Vagina (tissue), 2 donors: ENCODE results near the gene G3BP1. TPM values are rescaled to one million over a fixed set of nuclear protein-coding genes. Genes with fewer than 3 reads are reported as not detected.
"Not testable (repeated sequence)": the region's sequence is repeated elsewhere in the genome, so short reads cannot be mapped to it uniquely, and the experiment has no call there.

ENCODE experiments used
- DNase-seq, 2 donors: peaks; one replicate each; pipeline ENCODE4 v3.0.0-alpha.2; 2017; ENCODE audit errors: extremely low spot score in 2 of 2
- H3K27ac ChIP-seq: fragments of 200-600 bp; sonication (generic); one replicate; pipeline ENCODE4 v1.5.1; 2019
- H3K27me3 ChIP-seq: fragments of 200-600 bp; sonication (generic); one replicate; pipeline ENCODE4 v1.5.1; 2019
- H3K36me3 ChIP-seq, 2 donors: fragments of 200-600 bp; sonication (generic); one replicate each; pipeline ENCODE4 v1.5.1; 2017 to 2019
- H3K4me1 ChIP-seq: fragments of 200-600 bp; sonication (generic); one replicate; pipeline ENCODE4 v1.5.1; 2019
- H3K4me3 ChIP-seq, 2 donors: fragments of 200-600 bp; sonication (generic); 1 replicate in 1 of 2; 2 replicates in 1 of 2; pipeline ENCODE4 v1.5.1; 2016 to 2019
- H3K9me3 ChIP-seq: fragments of 200-600 bp; sonication (generic); one replicate; pipeline ENCODE4 v1.5.1; 2019
- POLR2A ChIP-seq, 2 donors: fragments of 450-650 bp; IDR thresholded peaks; one replicate each; pipeline ENCODE4 v1.6.1; 2017; ENCODE audit warnings: antibody characterized with exemption in 2 of 2, mild to moderate bottlenecking in 2 of 2, moderate library complexity in 2 of 2
- POLR2AphosphoS5 ChIP-seq, 2 donors: sonication (generic); formaldehyde crosslinking; IDR thresholded peaks; one replicate each; pipeline ENCODE4 v1.9.0; 2017; ENCODE audit warnings: antibody characterized with exemption in 2 of 2, mild to moderate bottlenecking in 2 of 2, low read depth in 1 of 2; ENCODE audit not compliant: insufficient read depth in 1 of 2
- intact Hi-C: fragments of 100-400 bp; cut with DNase I; formaldehyde crosslinking; loops from one replicate; pipeline ENCODE4 v1.15.1; 2023
- total RNA-seq: library from RNA; depleted of rRNA; stranded (reverse); fragments of >200 nt; gene quantifications from one replicate; pipeline ENCODE4 v1.2.3, GENCODE V29; 2016
- TF ChIP-seq, protein P1 (sequence below), 3 experiments: fragments of 450-650 bp in 2 of 3; fragments of 200-600 bp in 1 of 3; sonication (generic) in 1 of 3; IDR thresholded peaks; one replicate each; pipeline ENCODE4 v1.5.1; 2017 to 2019; ENCODE audit warnings: antibody characterized with exemption in 3 of 3, mild to moderate bottlenecking in 2 of 3, moderate library complexity in 2 of 3

Gene G3BP1
- total RNA-seq, 1 donor from 2014 or later: 97.0 TPM

DNA sequence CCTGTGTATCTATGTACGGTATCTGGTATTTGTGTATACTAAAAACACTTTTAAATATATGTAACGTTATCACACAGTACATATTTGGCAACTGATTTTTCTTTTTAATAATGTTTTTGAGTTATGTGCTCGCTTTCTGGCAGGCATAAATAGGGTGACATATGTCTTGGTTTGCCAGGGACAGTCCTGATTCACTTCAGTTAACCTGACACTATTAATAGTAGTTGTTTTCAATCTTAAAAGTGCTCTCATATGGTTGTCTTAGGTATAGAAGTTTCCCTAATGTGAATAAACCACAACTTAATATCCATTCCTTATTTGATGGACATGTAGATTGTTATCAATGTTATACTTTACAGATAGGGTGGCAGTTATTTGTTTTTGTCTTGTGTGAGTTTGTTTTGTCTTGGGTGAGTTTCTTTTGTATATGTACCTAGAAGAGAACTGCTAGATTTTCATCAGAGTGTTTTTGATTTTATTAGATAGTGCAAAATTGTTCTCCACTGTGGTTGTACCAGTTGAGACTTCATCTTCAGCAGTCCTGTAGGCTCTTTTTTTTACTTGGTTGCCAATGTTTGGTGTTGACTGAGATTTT lies 7.9 kb downstream of the G3BP1 start:
- intact Hi-C loops: loop anchor here (5.0 kb wide), 1 partner anchor 508 kb away; no protein-coding TSS in a partner anchor
- no peak overlapping the region for H3K27ac ChIP-seq
- peaks cover 98% of the 10 kb centered on the region for H3K4me1 ChIP-seq
- no peaks in the 10 kb centered on the region for H3K27me3 ChIP-seq
- no peaks in the 10 kb centered on the region for H3K9me3 ChIP-seq
- TF ChIP-seq POLR2A (IDR thresholded peaks at IDR 0.05) (no peak), POLR2AphosphoS5 (IDR thresholded peaks at IDR 0.05; ENCODE audit: insufficient read depth in 1 of 2, low read depth in 1 of 2) (no peak)
- TF ChIP-seq, protein P1, sequence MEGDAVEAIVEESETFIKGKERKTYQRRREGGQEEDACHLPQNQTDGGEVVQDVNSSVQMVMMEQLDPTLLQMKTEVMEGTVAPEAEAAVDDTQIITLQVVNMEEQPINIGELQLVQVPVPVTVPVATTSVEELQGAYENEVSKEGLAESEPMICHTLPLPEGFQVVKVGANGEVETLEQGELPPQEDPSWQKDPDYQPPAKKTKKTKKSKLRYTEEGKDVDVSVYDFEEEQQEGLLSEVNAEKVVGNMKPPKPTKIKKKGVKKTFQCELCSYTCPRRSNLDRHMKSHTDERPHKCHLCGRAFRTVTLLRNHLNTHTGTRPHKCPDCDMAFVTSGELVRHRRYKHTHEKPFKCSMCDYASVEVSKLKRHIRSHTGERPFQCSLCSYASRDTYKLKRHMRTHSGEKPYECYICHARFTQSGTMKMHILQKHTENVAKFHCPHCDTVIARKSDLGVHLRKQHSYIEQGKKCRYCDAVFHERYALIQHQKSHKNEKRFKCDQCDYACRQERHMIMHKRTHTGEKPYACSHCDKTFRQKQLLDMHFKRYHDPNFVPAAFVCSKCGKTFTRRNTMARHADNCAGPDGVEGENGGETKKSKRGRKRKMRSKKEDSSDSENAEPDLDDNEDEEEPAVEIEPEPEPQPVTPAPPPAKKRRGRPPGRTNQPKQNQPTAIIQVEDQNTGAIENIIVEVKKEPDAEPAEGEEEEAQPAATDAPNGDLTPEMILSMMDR (IDR thresholded peaks at IDR 0.05): no peak
- H3K4me3 ChIP-seq: no peak overlapping the region
- no peak for DNase-seq
- H3K36me3 ChIP-seq: no peaks in the 10 kb centered on the region

DNA sequence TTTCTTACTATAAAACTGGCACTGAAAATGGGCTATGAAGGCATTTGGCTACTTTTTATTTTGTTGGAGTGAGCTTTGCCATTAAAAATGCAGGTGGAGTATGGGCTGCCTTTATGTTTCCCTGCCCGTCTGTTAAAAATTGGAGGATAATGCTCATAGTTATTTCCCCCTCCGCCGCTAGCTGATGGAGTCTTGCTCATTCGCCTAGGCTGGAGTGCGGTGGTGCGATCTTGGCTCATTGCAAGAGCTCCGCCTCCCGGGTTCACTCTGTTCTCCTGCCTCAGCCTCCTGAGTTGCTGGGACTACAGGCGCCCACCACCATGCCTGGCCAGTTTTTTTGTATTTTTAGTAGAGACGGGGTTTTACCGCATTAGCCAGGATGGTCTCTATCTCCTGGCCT lies 8.6 kb downstream of the G3BP1 start:
- no peak for TF ChIP-seq POLR2A (IDR thresholded peaks at IDR 0.05)
- TF ChIP-seq POLR2AphosphoS5 (IDR thresholded peaks at IDR 0.05; ENCODE audit: insufficient read depth in 1 of 2, low read depth in 1 of 2): no peak
- TF ChIP-seq, protein P1 (IDR thresholded peaks at IDR 0.05): no peak
- no peaks in the 10 kb centered on the region for H3K36me3 ChIP-seq
- intact Hi-C loops: no loop called here
- no peak for DNase-seq
- H3K27me3 ChIP-seq: no peaks in the 10 kb centered on the region
- H3K9me3 ChIP-seq: no peaks in the 10 kb centered on the region
- H3K4me1 ChIP-seq: peaks cover 98% of the 10 kb centered on the region
- no peak overlapping the region for H3K4me3 ChIP-seq
- no peak overlapping the region for H3K27ac ChIP-seq

DNA sequence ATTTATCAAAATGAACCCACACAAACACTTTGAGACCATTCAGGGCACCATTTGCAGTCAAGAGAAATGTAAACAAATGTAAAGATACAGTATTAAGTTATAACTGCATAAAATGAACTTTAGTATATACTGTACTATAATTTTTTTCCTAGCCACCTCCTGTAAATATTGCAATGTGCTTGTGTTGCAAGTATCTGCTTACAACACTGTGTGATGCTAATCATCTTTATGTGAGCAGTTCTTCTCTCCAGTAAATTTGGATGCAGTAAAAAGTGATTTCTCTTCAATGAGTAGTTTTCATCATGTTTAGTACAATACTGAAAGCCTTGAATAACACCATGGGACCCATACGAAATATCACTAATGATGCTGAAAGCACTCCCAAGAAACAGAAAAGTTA lies 9.4 kb downstream of the G3BP1 start:
- no peak overlapping the region for H3K27ac ChIP-seq
- no peaks in the 10 kb centered on the region for H3K36me3 ChIP-seq
- H3K27me3 ChIP-seq: no peaks in the 10 kb centered on the region
- H3K4me3 ChIP-seq: no peak overlapping the region
- no peaks in the 10 kb centered on the region for H3K9me3 ChIP-seq
- peaks cover 98% of the 10 kb centered on the region for H3K4me1 ChIP-seq
- DNase-seq: no peak
- intact Hi-C loops: no loop called here
- TF ChIP-seq, protein P1 (IDR thresholded peaks at IDR 0.05): no peak
- TF ChIP-seq POLR2A (IDR thresholded peaks at IDR 0.05) (no peak), POLR2AphosphoS5 (IDR thresholded peaks at IDR 0.05; ENCODE audit: insufficient read depth in 1 of 2, low read depth in 1 of 2) (no peak)

DNA sequence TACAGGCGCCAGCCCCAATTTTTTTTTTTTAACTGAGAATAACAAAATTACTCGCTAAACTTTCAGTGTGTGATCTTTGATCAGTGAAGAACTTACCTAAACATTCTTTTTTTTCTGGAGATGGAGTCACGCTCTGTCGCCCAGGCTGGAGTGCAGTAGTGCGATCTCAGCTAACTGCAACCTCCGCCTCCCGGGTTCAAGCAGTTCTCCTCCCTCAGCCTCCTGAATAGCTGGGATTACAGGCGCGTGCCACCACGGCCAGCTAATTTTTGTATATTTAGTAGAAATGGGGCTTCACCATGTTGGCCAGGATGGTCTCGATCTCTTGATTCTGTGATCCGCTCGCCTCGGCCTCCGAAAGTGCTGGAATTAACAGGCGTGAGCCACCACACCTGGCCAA lies 11.9 kb downstream of the G3BP1 start:
- H3K4me1 ChIP-seq: peaks cover 87% of the 10 kb centered on the region
- intact Hi-C loops: not testable (repeated sequence)

DNA sequence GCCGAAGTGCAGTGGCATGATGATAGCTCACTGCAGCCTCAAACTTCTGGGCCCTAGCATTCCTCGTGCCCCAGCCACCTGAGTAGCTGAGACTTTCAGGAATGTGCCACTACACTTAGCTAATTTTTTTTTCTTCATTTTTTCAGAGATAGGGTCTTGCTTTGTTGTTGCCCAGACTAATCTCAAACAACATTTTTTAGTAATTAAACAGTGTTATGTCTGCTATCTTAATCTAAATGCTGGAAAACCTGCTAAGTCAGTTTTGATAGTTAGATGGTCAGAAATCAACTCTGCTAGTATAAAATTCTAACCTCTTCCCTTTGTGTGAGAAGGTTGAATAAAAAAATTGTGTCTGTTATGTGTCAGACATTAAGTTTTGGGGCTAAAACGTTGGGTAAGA lies 12.4 kb downstream of the G3BP1 start:
- no peaks in the 10 kb centered on the region for H3K27me3 ChIP-seq
- no peak overlapping the region for H3K27ac ChIP-seq
- no peak overlapping the region for H3K4me3 ChIP-seq
- no peaks in the 10 kb centered on the region for H3K9me3 ChIP-seq
- intact Hi-C loops: no loop called here
- H3K36me3 ChIP-seq: peaks cover 0 to 15% of the 10 kb centered on the region in 2 donors
- no peak for TF ChIP-seq POLR2A (IDR thresholded peaks at IDR 0.05)
- TF ChIP-seq, protein P1 (IDR thresholded peaks at IDR 0.05): no peak
- no peak for TF ChIP-seq POLR2AphosphoS5 (IDR thresholded peaks at IDR 0.05; ENCODE audit: insufficient read depth in 1 of 2, low read depth in 1 of 2)
- DNase-seq: no peak
- H3K4me1 ChIP-seq: peaks cover 82% of the 10 kb centered on the region

More for the DNA sequence above, 11.9 kb downstream of the G3BP1 start:
- DNase-seq, H3K4me3 ChIP-seq, H3K27me3 ChIP-seq, H3K27ac ChIP-seq, H3K9me3 ChIP-seq: not testable (repeated sequence)
- H3K36me3 ChIP-seq: peaks cover 0 to 13% of the 10 kb centered on the region in 2 donors
